GM20000 (cell line): ENCODE measurements around the gene TSPEAR.
"Not testable (repeated sequence)": the region's sequence is repeated elsewhere in the genome, so short reads cannot be mapped to it uniquely, and the experiment has no call there.

Experiments
- DNase-seq: peaks from one replicate; pipeline ENCODE4 v3.0.0; 2012; ENCODE audit warnings: low spot score
- TF ChIP-seq, protein P1 (sequence below): IDR thresholded peaks from 2 replicates; pipeline ENCODE4 v1.5.1; 2012; ENCODE audit warnings: mild to moderate bottlenecking, control low read depth; ENCODE audit errors: extremely low read depth, missing control alignments

The TSPEAR gene

DNA sequence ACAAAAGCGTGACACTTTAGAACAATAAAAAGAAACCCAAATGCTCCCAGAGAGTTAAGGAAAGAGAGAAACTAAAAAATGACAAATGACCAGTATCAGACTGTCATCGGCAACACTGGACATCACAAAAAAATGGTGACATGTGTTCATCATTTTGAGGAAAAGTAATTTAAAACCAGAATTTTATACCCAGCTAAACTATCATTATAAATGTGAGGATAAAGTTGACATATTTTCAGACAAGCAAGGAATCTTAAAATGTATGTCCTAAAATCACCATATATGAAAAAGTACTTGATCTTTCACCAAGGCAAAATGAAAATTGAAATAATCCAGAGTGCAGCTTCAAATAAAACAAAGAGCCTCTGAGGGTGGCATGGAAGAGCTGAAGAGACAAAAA, 66.5 kb downstream of the TSPEAR start:
- TF ChIP-seq, protein P1, sequence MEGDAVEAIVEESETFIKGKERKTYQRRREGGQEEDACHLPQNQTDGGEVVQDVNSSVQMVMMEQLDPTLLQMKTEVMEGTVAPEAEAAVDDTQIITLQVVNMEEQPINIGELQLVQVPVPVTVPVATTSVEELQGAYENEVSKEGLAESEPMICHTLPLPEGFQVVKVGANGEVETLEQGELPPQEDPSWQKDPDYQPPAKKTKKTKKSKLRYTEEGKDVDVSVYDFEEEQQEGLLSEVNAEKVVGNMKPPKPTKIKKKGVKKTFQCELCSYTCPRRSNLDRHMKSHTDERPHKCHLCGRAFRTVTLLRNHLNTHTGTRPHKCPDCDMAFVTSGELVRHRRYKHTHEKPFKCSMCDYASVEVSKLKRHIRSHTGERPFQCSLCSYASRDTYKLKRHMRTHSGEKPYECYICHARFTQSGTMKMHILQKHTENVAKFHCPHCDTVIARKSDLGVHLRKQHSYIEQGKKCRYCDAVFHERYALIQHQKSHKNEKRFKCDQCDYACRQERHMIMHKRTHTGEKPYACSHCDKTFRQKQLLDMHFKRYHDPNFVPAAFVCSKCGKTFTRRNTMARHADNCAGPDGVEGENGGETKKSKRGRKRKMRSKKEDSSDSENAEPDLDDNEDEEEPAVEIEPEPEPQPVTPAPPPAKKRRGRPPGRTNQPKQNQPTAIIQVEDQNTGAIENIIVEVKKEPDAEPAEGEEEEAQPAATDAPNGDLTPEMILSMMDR, result no peak
- DNase-seq, result no peak

DNA sequence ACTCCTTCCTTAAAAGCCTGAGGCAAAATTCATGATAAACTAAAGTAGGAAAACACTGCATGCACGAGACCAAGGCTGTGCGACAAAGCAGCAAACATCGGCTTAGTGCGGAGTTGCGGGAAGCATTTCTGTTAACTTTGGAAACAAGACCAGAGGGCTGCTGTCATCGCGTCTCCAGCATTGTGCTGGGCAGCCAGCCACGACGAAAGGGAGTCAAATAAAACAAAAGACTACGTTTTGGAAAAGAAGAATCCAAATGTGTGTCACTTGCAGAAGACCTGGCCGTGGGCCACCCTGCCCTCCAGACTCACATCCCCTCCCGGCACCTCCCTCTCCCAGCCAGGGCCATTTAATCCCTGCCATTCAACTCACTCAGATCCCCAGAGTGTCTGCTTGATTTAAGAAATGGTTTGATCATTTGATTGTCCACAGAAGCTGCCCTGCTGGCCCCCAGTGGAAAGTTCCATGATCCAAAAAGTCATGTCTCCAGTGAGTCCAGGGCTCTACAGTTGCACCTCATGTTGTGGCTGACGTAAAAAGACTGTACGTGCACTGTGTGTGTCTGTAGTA, 67.5 kb downstream of the TSPEAR start:
- TF ChIP-seq, protein P1, result no peak
- no peak for DNase-seq

DNA sequence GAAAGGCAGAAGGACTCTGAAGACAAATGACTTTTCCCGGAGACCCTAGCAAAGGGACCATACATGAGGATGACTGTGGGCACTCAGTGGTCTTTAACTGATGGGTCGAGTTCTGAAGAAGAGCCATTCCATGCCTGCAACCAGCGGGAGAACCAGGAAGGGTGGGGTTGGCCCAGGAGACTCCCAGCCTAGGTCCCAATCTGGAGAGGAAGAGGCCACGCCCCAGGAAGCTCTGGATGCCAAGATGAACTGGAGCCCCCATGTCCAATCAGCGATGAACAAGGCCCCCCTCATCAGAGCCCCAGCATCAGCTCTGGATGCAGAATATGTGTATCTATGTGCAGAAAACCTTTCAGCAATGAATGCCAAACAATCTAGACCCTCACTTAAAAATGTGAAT, 70.6 kb downstream of the TSPEAR start:
- TF ChIP-seq, protein P1, result no peak
- DNase-seq, result no peak

DNA sequence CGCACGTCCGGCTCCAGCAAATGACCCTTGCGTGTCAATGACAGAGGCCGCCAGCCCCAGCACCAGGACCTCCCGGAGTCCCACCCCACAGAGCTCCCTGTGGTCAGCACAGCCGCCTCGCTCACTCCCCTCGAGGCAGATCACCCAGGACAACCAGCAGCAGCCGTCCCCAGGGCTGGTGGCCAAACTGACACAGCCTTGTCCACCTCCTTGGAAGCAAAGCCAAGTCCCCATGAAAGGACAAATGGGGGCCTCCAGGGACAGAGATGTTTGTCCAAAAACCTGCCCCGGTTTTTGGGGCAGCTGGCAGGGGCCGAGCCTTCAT, 72.1 kb downstream of the TSPEAR start:
- TF ChIP-seq, protein P1, result no peak
- DNase-seq, result no peak

DNA sequence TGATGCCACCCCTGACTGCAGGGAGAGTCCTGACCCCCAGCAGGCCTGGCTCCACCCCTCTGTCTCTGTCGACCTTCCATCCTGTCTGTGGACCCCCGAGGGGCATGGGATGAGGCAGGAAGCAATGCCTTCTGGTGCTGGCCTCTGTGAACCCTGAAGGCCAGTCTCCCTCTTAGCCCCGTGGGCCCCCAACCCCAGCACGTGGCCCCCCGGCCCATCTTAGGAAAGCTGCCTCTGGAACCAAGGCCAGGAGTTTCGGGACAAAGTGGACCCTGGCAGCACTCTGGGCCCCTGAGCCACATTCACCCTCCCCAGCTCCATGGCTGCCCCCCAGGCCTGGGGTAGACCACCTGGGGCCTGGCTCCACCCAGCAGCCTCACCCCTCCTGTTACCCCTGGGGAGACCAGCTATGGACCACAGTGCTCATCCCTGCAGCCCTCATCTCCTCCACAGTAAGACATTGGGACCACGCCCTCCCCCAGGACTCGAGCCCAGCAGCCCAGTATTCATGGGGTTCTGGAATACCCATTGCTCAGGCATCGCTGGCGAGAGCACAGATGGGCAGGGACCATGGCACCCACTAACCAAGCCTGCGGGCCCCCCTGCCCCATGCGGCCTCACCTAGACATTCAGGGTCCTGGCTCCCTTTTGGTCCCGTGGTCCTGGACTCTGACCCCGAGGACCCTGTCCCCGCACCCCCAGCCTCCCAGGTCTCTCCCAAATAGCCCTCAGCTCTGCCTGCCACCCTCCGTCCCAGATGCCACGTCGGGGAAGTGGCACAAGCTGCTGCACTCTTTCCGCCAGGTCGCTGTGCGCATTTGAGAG, 72.7 kb downstream of the TSPEAR start:
- not testable (repeated sequence) for DNase-seq

DNA sequence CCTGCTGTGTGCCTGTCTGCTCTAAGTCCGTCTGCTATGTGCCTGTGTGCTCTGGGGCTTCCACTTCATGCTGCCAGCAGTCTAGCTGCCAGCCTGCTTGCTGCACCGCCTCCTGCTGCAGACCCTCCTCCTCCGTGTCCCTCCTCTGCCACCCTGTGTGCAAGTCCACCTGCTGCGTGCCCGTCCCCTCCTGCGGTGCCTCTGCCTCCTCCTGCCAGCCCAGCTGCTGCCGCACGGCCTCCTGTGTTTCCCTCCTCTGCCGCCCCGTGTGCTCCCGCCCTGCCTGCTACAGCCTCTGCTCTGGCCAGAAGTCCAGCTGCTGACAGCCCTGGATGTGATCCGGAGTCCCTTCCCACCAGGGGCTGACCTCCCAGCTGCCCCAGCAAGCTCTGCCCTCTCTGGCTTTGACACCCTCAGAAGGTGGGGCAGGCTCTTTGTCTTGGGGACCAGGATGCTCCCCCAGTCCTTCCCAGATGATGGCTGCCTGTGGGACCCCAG, 73.5 kb downstream of the TSPEAR start:
- not testable (repeated sequence) for DNase-seq

DNA sequence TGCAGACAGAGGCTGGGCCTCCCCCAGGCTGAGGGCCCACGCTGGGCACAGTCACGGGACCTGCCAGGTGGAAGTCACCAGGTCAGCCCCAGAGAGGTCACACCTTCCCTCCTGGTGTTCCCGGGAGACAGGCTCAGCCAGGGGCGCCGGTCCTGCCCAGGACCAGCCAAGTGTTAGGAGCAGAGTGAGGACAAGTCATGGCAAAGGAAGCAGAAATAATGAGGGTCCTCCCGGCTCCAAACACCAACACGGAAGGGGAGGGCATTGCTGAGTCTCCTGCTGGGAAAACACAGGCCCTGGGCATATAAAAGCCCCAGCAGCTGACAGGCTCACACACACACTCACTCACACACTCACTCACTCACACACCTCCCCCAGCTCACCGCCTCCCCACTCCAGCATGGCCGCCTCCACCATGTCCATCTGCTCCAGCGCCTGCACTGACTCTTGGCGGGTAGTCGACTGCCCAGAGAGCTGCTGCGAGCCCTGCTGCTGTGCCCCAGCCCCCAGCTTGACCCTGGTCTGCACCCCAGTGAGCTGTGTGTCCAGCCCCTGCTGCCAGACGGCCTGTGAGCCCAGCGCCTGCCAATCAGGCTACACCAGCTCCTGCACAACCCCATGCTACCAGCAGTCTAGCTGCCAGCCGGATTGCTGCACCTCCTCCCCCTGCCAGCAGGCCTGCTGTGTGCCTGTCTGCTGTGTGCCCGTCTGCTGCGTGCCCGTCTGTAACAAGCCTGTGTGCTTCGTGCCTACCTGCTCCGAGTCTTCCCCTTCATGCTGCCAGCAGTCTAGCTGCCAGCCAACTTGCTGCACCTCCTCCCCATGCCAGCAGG, 74.1 kb downstream of the TSPEAR start, which contains the start of gene KRTAP10-10:
Gene KRTAP10-10 (plus strand): TSS at position 339 of the 833 bp plus-strand sequence. CDS start 62 bp downstream, at position 401.
- DNase-seq, result no peak
- TF ChIP-seq, protein P1, result no peak
